GM23338 (cell line): ENCODE results near the gene CST1. TPM values are rescaled to one million over a fixed set of nuclear protein-coding genes. Genes with fewer than 3 reads are reported as not detected.

Source experiments
- CTCF ChIP-seq, 2 experiments: fragments of 200-600 bp in 1 of 2; sonication (generic) in 1 of 2; conservative IDR thresholded peaks; 2 replicates each; pipeline versions ENCODE4 v1.5.1 to v1.6.1; 2016 to 2017; ENCODE audit warnings: antibody characterized with exemption in 2 of 2, low read depth in 2 of 2, mild to moderate bottlenecking in 2 of 2, moderate library complexity in 1 of 2
- EZH2phosphoT487 ChIP-seq: fragments of 200-600 bp; sonication (generic); IDR thresholded peaks from one replicate; pipeline ENCODE4 v1.8.1; 2018; ENCODE audit warnings: antibody characterized with exemption; ENCODE audit not compliant: unreplicated experiment
- polyA plus RNA-seq: library from polyadenylated mRNA; unstranded; fragments of >200 nt; fragmentation: Nextera tagmentation; extraction: Ambion mirVana; gene quantifications from 2 replicates; pipeline ENCODE4 v1.2.1, GENCODE V29; 2016
- small RNA-seq: library from RNA; depleted of rRNA; stranded (forward); fragments of <200 nt; gene quantifications from one replicate; pipeline ENCODE3, GENCODE V24; 2014; ENCODE audit warnings: low replicate concordance
- total RNA-seq: library from RNA; depleted of rRNA; stranded (reverse); fragments of >200 nt; shearing (Covaris generic); gene quantifications from 2 replicates; pipeline ENCODE4 v1.2.3, GENCODE V29; 2014; rRNA removed
- TF ChIP-seq, protein P1 (sequence below): fragments of 250-450 bp; sonication (Bioruptor Pico); IDR thresholded peaks from 2 replicates; pipeline ENCODE4 v1.5.0; 2020; ENCODE audit warnings: mild to moderate bottlenecking, moderate library complexity
- TF ChIP-seq, protein P2 (sequence below): IDR thresholded peaks from one replicate; pipeline ENCODE4 v1.6.1; 2018; ENCODE audit warnings: antibody characterized with exemption; ENCODE audit not compliant: unreplicated experiment

Gene CST1
- total and polyA plus RNA-seq, 2 experiments from 2014 or later: 1.8 to 4.9 TPM

GRCh38 chr20:23697947-23698346, 52.8 kb downstream of the CST1 start (continued):
- TF ChIP-seq, protein P1, sequence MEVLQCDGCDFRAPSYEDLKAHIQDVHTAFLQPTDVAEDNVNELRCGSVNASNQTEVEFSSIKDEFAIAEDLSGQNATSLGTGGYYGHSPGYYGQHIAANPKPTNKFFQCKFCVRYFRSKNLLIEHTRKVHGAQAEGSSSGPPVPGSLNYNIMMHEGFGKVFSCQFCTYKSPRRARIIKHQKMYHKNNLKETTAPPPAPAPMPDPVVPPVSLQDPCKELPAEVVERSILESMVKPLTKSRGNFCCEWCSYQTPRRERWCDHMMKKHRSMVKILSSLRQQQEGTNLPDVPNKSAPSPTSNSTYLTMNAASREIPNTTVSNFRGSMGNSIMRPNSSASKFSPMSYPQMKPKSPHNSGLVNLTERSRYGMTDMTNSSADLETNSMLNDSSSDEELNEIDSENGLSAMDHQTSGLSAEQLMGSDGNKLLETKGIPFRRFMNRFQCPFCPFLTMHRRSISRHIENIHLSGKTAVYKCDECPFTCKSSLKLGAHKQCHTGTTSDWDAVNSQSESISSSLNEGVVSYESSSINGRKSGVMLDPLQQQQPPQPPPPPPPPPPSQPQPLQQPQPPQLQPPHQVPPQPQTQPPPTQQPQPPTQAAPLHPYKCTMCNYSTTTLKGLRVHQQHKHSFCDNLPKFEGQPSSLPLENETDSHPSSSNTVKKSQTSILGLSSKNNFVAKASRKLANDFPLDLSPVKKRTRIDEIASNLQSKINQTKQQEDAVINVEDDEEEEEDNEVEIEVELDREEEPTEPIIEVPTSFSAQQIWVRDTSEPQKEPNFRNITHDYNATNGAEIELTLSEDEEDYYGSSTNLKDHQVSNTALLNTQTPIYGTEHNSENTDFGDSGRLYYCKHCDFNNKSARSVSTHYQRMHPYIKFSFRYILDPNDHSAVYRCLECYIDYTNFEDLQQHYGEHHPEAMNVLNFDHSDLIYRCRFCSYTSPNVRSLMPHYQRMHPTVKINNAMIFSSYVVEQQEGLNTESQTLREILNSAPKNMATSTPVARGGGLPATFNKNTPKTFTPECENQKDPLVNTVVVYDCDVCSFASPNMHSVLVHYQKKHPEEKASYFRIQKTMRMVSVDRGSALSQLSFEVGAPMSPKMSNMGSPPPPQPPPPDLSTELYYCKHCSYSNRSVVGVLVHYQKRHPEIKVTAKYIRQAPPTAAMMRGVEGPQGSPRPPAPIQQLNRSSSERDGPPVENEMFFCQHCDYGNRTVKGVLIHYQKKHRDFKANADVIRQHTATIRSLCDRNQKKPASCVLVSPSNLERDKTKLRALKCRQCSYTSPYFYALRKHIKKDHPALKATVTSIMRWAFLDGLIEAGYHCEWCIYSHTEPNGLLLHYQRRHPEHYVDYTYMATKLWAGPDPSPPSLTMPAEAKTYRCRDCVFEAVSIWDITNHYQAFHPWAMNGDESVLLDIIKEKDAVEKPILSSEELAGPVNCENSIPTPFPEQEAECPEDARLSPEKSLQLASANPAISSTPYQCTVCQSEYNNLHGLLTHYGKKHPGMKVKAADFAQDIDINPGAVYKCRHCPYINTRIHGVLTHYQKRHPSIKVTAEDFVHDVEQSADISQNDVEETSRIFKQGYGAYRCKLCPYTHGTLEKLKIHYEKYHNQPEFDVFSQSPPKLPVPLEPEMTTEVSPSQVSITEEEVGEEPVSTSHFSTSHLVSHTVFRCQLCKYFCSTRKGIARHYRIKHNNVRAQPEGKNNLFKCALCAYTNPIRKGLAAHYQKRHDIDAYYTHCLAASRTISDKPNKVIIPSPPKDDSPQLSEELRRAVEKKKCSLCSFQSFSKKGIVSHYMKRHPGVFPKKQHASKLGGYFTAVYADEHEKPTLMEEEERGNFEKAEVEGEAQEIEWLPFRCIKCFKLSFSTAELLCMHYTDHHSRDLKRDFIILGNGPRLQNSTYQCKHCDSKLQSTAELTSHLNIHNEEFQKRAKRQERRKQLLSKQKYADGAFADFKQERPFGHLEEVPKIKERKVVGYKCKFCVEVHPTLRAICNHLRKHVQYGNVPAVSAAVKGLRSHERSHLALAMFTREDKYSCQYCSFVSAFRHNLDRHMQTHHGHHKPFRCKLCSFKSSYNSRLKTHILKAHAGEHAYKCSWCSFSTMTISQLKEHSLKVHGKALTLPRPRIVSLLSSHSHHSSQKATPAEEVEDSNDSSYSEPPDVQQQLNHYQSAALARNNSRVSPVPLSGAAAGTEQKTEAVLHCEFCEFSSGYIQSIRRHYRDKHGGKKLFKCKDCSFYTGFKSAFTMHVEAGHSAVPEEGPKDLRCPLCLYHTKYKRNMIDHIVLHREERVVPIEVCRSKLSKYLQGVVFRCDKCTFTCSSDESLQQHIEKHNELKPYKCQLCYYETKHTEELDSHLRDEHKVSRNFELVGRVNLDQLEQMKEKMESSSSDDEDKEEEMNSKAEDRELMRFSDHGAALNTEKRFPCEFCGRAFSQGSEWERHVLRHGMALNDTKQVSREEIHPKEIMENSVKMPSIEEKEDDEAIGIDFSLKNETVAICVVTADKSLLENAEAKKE (CRISPR knock-in tag): no peak
- TF ChIP-seq, protein P2, sequence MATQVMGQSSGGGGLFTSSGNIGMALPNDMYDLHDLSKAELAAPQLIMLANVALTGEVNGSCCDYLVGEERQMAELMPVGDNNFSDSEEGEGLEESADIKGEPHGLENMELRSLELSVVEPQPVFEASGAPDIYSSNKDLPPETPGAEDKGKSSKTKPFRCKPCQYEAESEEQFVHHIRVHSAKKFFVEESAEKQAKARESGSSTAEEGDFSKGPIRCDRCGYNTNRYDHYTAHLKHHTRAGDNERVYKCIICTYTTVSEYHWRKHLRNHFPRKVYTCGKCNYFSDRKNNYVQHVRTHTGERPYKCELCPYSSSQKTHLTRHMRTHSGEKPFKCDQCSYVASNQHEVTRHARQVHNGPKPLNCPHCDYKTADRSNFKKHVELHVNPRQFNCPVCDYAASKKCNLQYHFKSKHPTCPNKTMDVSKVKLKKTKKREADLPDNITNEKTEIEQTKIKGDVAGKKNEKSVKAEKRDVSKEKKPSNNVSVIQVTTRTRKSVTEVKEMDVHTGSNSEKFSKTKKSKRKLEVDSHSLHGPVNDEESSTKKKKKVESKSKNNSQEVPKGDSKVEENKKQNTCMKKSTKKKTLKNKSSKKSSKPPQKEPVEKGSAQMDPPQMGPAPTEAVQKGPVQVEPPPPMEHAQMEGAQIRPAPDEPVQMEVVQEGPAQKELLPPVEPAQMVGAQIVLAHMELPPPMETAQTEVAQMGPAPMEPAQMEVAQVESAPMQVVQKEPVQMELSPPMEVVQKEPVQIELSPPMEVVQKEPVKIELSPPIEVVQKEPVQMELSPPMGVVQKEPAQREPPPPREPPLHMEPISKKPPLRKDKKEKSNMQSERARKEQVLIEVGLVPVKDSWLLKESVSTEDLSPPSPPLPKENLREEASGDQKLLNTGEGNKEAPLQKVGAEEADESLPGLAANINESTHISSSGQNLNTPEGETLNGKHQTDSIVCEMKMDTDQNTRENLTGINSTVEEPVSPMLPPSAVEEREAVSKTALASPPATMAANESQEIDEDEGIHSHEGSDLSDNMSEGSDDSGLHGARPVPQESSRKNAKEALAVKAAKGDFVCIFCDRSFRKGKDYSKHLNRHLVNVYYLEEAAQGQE: no peak
- TF ChIP-seq EZH2phosphoT487: no peak
- no peak for TF ChIP-seq CTCF (conservative IDR thresholded peaks at IDR 0.05; ENCODE audit: low read depth in 2 of 2)

Small RNAs within 50 kb of the gene (small RNA-seq; reads per million reads assigned to genes)
- gene CST2P1: not detected

Other genes starting within 250 kb of the CST1 start
- gene CST9L, start 182.5 kb downstream of the CST1 start, total RNA-seq: not detected in 2 replicates
- not detected in 2 replicates for gene CST9L, start 182.5 kb downstream of the CST1 start, polyA plus RNA-seq
- gene CST9, start 145.0 kb downstream of the CST1 start, total RNA-seq: not detected in 2 replicates
- gene CST9, start 145.0 kb downstream of the CST1 start, polyA plus RNA-seq: not detected in 2 replicates
- gene CST3, start 113.0 kb downstream of the CST1 start, total RNA-seq: 51.8 and 70.7 TPM in 2 replicates
- gene CST3, start 113.0 kb downstream of the CST1 start, polyA plus RNA-seq: 71.5 and 72.9 TPM in 2 replicates
- gene CST4, start 61.9 kb downstream of the CST1 start, total RNA-seq: not detected in 2 replicates
- gene CST4, start 61.9 kb downstream of the CST1 start, polyA plus RNA-seq: not detected in 2 replicates
- not detected in 2 replicates for gene CST2, start 75.8 kb upstream of the CST1 start, total RNA-seq
- gene CST2, start 75.8 kb upstream of the CST1 start, polyA plus RNA-seq: not detected in 2 replicates
- not detected in 2 replicates for gene CST5, start 128.8 kb upstream of the CST1 start, total RNA-seq
- gene CST5, start 128.8 kb upstream of the CST1 start, polyA plus RNA-seq: not detected in 2 replicates
- not detected in 2 replicates for gene GGTLC1, start 237.8 kb upstream of the CST1 start, total RNA-seq
- not detected in 2 replicates for gene GGTLC1, start 237.8 kb upstream of the CST1 start, polyA plus RNA-seq